Measurements from ENCODE around the gene DIP2B.

DNA sequence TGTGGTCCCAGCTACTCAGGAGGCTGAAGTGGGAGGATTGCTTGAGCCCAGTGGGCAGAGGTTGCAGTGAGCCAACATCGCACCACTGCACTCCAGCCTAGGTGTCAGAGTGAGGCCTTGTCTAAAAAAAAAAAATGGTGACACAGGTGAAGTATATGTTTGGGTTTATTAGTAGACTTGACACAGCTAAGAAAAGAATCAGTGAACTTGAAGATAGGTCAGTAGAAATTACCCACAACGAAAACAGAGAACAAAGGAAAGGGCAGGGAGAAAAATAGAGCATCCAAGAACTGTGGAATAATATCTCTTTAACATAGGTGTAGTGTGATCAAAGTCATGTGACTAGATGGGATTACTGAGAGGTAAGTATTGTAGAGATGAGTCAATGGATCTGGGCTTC is 282.8 kb downstream of the DIP2B start:
- no peak for TF ChIP-seq POLR2A (IDR thresholded peaks at IDR 0.05)
- TF ChIP-seq, protein P1, sequence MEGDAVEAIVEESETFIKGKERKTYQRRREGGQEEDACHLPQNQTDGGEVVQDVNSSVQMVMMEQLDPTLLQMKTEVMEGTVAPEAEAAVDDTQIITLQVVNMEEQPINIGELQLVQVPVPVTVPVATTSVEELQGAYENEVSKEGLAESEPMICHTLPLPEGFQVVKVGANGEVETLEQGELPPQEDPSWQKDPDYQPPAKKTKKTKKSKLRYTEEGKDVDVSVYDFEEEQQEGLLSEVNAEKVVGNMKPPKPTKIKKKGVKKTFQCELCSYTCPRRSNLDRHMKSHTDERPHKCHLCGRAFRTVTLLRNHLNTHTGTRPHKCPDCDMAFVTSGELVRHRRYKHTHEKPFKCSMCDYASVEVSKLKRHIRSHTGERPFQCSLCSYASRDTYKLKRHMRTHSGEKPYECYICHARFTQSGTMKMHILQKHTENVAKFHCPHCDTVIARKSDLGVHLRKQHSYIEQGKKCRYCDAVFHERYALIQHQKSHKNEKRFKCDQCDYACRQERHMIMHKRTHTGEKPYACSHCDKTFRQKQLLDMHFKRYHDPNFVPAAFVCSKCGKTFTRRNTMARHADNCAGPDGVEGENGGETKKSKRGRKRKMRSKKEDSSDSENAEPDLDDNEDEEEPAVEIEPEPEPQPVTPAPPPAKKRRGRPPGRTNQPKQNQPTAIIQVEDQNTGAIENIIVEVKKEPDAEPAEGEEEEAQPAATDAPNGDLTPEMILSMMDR (IDR thresholded peaks at IDR 0.05): no peak
